HepG2 (cell line): ENCODE results near the gene MTMR1.

Experiments
- DRAP1 ChIP-seq: IDR thresholded peaks from 2 replicates; pipeline ENCODE4 v1.6.1; 2016; ENCODE audit warnings: missing genetic modification reagents, missing compliant biosample characterization
- HCFC1 ChIP-seq: fragments of 150-350 bp; IDR thresholded peaks from 2 replicates; pipeline ENCODE4 v1.6.1; 2014; ENCODE audit warnings: low read depth, low read length
- MLX ChIP-seq: IDR thresholded peaks from 2 replicates; pipeline ENCODE4 v1.6.1; 2016
- NBN ChIP-seq: fragments of 450-650 bp; conservative IDR thresholded peaks from 2 replicates; pipeline ENCODE4 v1.6.1; 2017
- NR2C2 ChIP-seq: sonication (generic); formaldehyde crosslinking; IDR thresholded peaks from 2 replicates; pipeline ENCODE4 v1.4.0; 2020; ENCODE audit warnings: missing genetic modification reagents, mild to moderate bottlenecking, moderate library complexity, borderline replicate concordance
- SP4 ChIP-seq: sonication (generic); formaldehyde crosslinking; IDR thresholded peaks from 2 replicates; pipeline ENCODE4 v1.8.1; 2023; ENCODE audit warnings: mild to moderate bottlenecking, missing genetic modification reagents
- ZNF142 ChIP-seq: sonication (generic); formaldehyde crosslinking; IDR thresholded peaks from 2 replicates; pipeline ENCODE4 v1.4.0; 2020; ENCODE audit warnings: missing genetic modification reagents
- ZNF644 ChIP-seq: IDR thresholded peaks from 2 replicates; pipeline ENCODE4 v1.6.1; 2016; ENCODE audit warnings: low read depth

GRCh38 chrX:150649096-150649870 is 43.9 kb upstream of the MTMR1 start:
- TF ChIP-seq ZNF142 (CRISPR knock-in tag) (no peak), SP4 (CRISPR knock-in tag) (no peak), ZNF644 (no peak), HCFC1 (no peak), NR2C2 (no peak), DRAP1 (CRISPR knock-in tag) (no peak), MLX (CRISPR knock-in tag) (no peak), NBN (no peak)
